ENCODE measurements around the gene ZNF598.

DNA sequence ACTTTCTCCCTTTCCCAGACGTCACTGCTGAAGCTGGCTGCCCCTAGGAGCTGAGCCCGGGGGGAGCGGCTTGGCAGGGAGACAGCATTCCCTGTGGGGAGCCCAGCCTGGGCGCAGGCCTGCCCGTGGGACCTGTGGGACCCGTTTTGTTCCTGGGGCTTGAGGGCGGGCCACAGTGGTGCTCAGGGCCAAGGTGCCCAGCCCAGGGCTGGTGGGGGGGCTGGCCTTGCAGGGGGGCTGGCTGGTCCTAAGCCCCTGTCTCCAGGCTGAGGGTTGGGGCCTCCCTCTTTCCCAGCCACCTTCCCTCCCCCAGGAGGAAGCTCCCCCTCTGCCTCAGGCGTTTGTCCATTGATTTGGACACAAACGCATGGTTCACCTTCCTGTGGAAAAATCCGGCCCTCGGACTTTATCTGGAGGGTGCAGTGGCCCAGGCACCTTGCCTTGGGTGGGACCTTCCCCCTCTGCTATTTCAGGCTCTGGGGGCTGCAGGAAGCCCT lies 21.5 kb upstream of the ZNF598 start:
- TF ChIP-seq, protein P1, sequence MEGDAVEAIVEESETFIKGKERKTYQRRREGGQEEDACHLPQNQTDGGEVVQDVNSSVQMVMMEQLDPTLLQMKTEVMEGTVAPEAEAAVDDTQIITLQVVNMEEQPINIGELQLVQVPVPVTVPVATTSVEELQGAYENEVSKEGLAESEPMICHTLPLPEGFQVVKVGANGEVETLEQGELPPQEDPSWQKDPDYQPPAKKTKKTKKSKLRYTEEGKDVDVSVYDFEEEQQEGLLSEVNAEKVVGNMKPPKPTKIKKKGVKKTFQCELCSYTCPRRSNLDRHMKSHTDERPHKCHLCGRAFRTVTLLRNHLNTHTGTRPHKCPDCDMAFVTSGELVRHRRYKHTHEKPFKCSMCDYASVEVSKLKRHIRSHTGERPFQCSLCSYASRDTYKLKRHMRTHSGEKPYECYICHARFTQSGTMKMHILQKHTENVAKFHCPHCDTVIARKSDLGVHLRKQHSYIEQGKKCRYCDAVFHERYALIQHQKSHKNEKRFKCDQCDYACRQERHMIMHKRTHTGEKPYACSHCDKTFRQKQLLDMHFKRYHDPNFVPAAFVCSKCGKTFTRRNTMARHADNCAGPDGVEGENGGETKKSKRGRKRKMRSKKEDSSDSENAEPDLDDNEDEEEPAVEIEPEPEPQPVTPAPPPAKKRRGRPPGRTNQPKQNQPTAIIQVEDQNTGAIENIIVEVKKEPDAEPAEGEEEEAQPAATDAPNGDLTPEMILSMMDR (IDR thresholded peaks at IDR 0.05) = no peak
- TF ChIP-seq POLR2A (IDR thresholded peaks at IDR 0.05) (no peak), EP300 (IDR thresholded peaks at IDR 0.05; ENCODE audit: low read depth) (no peak)
